CD4-positive, alpha-beta T cell treated with Interleukin-2 at 100 ng/mL for 4 hours (primary cell): ENCODE measurements around the gene SDC3.

Experiments used
- DNase-seq: peaks from one replicate; pipeline ENCODE4 v3.0.0-alpha.2; 2020; ENCODE audit warnings: low spot score

SDC3 gene

DNA sequence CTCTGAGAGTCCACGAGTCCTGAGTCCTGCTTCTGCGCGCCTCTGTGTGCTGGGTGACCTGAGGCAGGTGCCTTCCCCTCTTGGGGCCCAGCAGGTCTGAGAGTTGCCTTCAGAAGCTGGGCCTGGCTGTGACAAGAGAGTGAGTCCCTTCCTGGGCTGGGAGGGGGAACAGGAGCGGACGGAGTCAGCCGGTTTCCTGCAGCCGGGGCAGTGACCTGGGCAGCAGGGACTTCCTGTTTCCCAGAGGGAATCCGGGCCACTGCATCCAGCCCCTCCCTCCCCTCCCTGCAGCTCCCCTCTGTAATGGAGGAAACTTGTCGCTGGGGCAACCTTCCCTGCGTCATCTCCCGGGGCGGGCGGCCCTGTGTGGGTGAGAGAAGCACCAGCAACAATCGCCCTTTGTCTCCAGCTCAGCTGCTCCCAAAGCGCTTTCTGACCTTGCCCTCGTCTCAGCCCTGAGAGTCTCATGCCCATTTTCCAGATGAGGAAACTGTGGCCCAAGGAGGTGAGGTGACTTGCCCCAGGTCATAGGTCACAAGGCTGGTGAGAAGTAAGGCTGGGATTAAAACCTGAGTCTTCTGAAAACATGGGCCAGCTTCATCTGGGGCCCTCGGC, 61.1 kb downstream of the SDC3 start:
- no peak for DNase-seq

DNA sequence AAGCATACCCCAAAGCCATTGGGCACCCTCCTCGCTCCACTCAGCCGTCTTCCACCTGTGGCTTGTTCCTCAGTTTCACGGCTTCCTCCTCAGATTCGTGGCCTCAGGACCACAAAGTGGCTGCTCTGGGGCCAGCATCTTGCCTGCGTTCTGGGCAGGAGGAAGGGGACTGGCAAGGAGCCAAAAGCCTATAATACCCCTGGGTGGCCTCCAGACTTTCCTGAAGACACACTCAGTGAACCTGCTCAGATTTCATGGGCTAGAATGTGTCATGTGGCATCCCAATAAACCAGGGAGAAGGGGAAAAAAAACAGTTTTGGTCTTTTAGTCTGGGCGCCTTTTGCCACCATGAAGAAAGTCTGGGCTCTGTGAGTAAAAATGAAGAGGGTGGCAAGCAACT, 62.0 kb downstream of the SDC3 start:
- no peak for DNase-seq

DNA sequence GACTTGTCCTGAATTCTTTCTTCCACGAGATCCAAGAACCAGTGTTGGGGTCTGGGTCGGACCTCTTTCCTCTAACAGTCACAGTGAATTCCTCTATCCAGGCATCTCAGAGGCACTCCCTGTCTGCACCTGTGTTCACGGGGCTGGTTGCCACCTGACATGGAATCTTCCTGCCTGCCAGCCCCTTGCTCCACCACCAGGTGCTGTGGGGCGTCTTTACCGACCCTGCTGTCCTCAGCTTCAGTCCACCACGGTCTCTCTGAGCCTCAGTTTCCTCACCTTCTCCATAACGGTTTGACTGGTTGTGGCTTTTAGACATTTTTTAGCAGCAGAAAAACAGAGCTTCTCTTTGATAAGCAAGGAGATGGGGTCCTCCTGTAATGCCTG, 62.7 kb downstream of the SDC3 start:
- DNase-seq: no peak

DNA sequence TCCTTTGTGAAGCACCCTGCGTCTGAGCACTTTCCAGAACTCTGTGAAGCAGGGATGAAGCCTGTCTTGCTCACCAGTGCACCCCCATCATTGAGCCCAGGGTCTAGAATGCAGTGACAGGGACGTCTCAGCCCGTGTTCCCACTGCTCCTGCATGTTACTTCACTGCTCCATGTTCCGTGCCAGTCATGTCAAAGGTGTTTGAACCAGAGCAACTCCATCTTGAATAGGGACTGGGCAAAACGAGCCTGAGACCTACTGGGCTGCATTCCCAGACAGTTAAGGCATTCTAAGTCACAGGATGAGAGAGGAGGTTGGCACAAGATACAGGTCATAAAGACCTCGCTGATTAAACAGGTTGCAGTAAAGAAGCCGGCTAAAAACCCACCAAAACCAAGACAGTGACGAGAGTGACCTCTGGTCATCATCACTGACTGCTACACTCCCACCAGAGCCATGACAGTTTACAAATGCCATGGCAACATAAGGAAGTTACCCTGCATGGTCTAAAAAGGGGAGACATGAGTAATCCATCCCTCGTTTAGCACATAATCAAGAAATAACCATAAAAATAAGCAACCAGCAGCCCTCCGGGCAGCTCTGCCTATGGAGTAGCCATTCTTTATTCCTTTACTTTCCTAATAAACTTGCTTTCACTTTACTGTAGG, 63.2 kb downstream of the SDC3 start:
- DNase-seq: no peak

DNA sequence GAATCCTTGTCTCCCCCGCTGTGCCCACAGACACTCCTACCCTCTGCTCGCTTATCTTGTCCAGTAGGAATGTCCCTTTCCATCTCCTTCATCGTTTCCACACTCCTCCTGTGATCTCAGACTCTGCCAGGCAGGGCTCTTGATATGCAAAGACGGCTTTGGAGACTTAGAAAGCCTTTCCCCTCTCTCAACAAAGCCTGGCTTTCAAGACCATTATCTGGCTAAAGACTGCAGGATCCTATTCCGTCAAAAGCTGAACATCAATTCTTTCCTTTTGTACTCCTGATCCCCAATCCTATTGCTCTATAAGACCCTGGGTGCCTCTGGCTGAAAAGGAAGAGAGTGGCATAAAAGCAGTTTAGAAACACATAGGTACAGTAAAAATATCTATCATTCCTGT, 63.9 kb downstream of the SDC3 start:
- no peak for DNase-seq

DNA sequence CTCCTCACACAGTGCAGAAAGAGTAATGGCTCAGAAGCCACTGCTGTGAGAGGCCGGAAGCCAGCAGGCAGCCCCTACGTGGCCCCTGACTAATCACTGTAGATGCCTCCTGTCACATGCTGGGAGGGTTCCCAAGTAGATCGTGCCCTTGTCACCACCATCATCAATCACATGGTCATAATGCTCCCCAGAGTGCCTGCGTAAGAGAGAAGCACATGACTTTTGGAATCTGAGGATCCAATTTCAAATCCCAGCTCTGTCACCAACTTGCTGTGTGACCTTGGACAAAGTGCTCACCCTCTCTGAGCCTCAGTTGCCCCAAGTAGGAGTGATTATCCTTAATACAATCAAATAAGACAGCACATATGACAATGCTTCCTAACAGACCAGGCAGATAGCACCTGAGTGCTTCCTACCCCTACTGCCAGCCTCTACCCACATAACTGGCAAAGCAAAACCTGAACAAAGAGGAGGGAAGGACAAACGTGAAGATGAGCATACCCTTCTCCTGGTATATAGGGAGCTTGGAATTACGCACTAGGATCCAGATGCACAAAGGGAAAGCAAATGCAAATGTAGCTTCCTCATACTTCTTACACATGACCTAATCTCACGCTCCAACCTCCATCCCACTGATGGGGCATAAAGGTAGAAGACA, 65.7 kb downstream of the SDC3 start:
- DNase-seq: no peak

DNA sequence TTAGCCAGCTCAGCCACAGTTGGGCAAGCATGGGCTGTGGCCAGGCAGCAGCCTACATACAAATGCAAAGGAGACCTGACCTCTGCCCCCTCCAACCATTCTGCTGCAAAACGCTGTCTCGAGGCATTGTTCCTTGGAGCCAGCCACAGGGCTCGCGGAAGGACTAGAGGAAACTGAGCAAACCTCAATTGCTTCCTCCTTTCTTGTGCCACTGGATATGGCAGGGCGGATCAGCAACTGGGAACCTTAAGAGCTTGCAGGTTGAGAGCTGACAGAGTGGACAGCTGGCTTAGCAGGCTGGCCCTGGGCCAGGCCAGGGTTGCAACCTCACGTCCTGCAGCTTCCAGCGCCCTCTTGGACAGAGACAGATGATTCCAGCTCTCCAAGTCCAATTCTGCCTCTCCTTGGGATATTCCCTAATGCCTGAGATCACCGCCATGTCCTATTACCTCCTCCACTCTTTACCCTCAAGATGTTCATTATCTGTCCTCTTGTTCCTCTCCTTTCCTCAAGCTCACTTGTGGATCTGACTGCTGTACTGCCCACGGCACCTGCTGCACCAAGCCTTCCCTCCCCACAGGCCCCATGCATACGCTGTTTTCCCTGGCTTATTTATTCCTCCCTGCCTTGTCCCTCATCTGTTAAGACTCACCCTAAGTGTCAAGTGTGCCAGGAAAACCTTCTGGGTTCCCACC, 67.5 kb downstream of the SDC3 start:
- DNase-seq: no peak

DNA sequence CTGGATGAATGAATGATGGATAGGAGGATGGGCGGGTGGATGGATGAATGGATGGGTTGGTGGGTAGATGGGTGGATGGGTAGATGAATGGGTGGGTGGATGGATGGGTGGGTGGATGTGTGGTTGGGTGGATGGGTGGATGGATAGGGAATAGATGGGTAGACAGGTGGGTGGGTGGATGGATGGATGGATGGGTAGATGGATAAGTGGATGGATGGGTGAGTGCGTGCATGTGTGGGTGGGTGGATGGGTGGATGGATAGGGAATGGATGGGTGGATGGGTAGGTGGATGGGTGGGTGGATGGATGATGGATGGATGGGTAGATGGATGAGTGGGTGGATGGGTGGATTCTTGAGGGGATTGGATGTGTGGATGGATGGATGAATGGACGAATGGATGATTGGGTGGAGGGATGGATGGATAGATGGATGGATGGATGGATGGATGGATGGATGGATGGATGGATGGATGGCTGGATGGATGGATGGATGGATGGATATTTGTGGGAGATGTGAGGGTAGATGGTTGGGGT, 68.7 kb downstream of the SDC3 start:
- DNase-seq: no peak

DNA sequence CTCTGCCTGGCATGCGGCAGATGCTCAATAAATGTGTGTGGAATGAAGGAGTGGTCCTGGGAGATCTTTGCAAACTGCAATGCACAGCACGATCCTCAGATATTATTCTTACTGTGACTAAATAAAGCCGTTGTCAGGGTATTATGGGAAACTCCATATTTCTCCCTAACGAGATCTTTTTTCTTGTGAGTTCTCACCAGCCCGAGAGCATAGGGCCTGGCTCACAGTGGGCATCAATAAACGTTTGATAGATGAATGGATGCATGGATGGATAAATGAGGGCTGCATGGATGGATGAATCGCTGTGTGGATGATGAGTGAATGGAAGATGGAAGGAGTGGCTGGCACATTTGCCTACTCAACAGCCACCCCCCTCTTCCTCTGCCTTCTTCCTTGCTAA, 69.6 kb downstream of the SDC3 start:
- DNase-seq: no peak

DNA sequence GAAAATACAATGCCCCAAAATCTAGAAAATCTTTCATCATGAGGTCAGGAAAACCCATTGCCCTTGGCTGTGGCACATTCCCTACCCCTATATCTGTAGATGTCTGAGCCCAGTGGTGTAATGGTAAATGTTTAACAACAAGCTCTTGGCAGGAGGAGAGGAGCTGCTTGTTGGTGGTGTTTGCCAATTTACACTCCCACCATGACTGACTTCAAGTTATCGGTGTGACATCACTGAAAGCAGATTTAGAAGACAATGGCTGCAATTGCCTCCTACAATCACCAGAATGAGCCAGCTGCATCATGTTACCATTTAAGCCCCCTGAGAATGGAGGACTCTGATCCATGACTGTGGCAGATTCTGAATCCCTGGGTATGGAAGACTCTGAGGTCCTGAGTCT, 70.9 kb downstream of the SDC3 start:
- no peak for DNase-seq

DNA sequence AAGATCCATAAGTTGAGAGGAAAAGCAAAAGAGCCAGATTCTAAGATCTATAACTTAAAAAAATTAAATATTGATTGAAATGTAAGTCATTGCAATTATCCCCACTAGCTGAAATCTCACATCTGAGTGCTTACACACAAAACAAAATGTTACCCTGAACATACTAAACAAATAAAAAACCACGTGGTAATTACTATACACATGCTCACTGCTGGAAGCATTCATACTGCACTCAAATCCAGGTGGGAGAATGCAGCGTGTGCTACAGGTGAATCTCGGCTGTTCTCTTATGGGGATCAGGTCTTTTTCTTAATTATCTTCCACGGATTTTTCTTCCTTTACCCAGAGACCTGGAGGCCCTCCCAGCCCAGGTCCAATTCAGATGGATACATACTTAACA, 74.3 kb downstream of the SDC3 start:
- no peak for DNase-seq

DNA sequence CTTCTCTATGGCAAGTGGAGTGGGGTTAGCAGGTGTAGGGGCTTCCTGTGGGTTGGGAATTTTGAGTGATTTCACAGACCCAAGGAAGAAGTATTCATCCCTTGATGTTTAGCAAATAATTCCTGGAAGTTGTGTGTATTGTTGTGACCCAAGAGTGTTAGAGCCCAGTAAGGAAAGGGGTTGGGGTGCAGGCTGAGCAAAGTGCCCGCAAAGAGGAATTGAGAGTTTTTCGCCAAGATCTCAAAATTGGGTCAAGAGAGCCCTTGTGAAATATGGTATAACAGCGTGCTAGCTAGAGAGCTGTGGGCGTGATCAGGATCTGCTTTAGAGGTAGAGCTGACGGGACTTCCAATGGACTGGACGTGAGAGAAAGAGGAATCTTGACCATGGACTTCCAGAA, 78.0 kb downstream of the SDC3 start:
- no peak for DNase-seq

DNA sequence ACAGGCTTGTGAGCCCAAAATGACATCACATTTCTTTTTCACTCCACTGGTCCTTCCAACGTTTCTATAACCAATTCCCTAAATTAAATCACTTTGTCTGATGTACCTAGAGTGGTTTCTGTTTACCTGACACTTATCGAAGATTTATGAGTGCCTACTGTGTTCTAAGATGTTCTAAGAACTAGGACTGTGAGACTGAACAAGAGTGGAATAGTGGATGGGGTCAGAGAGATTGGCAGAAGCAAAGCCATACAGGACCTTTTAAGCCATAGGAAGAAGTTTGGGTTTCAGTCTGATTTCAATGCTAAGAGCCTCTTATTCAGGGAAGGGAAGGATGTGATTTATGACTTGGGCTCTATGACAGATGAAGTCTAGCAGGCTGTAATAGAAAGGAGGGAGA, 78.7 kb downstream of the SDC3 start:
- DNase-seq: no peak

DNA sequence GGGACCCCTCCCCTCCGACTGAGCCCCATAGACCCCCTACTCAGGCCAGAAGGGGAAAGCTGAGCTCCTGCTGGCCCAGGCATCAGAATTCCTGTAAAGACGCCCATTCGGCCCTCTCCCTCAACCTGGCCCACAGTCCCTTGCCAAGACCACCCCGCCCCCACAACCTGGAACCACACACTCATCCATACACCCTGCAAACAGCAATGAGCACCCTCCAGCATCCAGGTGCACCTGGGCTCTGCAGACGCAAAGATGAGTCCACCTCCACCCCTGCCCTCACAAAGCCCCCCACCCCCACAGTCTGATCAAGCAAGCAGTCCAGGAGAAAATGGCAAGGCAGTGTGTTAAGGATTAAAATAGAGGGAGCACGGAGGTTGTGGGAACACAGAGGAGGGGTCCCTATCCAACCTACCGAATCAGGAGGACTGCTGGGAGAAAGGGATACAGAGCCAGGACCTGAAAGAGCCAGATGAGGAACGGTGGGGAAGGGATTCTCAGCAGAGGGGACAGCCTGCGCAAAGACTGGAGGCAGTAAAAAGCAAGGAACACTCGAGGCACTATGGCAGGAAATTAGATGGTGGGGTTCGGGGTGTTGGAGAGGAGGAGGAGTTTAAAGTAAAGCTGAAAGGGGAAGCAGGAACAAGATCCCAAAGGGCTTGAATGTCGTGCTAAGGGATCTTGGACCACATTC, 83.7 kb downstream of the SDC3 start:
- no peak for DNase-seq

DNA sequence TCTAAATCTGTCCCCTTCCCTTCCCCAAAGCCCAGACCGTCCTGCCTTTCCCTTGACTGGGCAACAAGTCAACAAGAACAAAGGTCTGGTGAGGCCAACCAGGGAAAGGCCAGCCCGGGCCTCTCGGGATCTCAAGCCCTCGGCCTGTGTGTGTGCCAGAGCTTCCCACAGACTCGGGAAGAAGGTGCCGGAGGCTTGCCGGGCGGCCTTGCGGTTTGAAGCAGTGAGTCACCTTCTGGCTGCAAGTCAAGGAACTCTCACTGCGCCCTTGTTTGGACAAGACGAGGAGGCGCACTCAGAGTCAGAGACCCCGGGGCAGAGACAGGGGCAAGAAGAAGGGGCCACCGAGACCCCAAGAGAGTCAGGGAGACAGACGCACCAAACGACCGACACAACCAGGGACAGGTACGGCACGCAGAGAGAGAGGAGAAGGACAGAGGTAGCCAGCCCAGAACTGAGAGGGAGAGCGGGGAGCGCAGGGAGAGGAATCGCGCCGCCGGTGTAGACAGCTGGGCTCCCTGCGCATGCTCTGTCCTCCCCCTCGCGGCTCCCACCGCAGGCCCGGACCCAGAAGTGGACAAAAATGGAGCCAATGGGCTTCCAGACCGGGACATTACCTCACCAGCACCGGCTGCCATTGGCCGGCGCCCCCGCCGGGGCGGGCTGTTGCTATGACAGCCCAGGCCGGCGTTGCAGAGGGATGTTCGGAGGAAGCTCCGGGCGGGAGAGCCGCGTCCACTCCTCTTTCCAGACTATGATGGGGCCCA, 84.4 kb downstream of the SDC3 start:
- peak; percentile 69 for DNase-seq

DNA sequence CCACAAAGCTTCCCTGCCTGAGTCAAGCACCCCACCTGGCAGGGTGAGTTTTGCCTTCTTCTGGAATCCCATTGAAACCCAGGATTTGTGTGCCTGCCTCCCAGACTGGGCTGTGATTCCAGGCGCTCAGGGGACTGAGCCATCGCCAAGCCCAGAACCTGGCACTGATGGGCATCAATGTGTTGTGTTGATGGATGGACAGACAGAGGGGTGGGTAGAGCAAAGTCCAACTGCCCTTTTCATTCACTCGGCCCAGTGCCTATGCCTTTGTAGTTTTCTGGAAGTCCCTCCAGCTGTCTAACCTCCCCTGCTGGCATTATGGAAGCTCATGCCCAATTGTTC, 85.0 kb downstream of the SDC3 start:
- no peak for DNase-seq

DNA sequence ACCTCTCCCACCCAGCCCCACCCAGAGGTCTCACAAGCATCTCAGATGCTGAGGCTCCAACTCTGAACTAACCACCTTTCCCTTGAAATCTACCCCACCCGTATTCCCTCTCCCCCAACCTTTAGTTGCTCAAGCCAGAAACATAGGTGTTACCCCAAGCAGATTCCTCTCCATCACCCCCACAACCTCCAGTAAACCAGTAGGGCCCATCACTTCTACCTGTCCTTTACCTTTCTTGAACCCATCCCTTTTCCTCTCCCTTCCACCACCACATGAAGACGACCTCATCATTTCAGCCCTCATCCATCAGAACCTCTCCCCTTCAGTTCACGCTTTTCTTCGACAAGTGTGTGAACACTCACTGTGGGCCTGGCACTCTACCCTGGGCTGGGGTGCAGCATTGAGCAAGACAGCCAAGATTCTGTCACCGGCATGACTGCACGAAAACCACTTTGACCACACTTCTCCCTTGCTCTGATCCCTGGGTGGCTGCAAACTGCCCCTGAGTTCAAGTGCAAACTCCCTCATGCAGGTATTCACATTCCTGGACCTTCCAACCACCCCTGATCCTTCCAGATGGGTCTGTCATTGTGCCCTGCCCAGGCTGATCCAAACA, 85.5 kb downstream of the SDC3 start:
- no peak for DNase-seq

DNA sequence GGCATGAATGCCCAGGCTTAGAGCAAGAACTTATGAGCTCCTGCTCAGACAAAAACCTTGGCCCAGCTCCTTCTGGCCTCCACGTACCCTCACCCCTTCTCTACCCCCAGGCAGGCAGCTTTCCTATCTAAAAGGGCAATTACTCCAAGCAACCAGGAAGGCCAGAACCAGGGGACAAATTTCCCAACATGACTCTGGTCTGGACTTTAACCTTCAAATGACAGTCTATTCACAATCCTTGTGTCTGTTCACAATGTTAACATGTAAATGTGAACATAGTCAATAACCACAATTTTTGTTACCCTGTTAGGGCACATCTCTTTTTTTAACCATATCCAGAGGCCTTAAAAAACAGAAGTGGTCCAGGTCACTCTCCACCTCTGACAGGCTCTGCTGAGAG, 86.6 kb downstream of the SDC3 start:
- DNase-seq: no peak

DNA sequence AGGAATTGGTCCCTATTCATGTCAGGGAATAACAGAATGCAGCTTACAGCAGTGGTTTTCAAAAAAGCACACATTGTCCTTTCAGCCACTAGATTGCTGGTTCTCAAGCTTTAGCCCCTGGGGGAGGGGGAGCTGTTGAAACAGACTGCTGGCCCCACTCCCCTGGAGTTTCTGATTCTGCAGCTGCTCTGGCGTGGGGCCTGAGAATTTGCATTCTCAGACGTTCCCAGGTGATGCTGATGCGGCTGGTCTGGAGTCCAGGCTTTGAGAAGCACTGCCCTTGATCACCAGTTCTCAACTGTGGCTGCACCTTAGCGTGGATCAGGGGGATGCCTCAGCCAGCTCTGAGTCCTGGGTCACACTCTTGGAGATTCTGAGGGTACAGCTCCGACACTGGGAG, 88.3 kb downstream of the SDC3 start:
- no peak for DNase-seq
